ENCODE measurements around the gene C19orf81. TPM values are rescaled to one million over a fixed set of nuclear protein-coding genes. Genes with fewer than 3 reads are reported as not detected.

Gene C19orf81
- total RNA-seq, 4 donors from 2014 or later = 1.1 TPM; not detected in 3

DNA sequence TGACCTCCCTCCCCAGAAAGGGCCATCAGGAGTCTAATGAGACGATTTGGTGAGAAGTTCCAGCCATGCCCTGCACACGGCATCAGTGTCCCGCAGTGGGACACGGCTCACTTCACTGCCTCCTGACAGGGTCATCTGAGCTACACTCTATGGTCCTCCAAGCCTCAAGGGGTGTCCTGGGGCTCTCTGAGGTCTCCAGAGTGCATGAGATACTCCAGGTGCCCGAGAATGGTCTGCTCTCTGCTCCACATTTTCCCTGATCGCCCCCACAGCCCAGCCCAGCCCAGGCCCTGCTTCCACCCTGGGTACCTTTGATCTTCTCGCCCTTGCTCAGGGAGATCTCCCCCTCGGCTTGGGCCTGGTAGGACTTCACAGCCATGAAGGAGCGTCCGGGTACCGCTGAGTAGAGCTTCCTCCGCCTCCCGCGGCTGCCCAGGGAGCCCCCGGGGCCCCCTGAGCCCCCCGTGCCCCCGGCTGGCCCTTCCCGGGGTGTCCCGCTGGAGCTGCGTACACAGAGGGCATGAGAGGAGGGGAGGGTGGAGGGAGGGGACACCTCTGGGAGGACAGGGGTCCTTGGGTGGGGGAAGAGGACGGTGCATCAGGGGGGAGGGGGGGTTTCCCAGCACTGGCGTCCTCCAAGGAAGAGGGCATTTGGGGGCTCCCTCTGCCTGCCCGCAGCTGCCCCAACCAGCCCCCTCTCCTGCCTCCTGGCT lies 53.1 kb downstream of the C19orf81 start:
- Histone ChIP-seq H3K27me3 (peaks cover 0 to 76% (median 5%) of the 10 kb centered on the region in 4 donors), H3K9me3 (no peaks in the 10 kb centered on the region), H3K36me3 (no peaks in the 10 kb centered on the region), H3K4me1 (no peaks in the 10 kb centered on the region), H3K4me3 (no peak overlapping the region), H3K27ac (replicated peaks in 1 of 4) (no peak overlapping the region)
- no CpG with 5 or more reads among the region's 23 CpGs for WGBS
- DNase-seq (ENCODE audit: extremely low spot score) = no peak
- TF ChIP-seq POLR2AphosphoS5 (IDR thresholded peaks at IDR 0.05) (no peak), POLR2A (IDR thresholded peaks at IDR 0.05; ENCODE audit: low read depth) (no peak), EP300 (IDR thresholded peaks at IDR 0.05) (no peak)
- TF ChIP-seq, protein P1, sequence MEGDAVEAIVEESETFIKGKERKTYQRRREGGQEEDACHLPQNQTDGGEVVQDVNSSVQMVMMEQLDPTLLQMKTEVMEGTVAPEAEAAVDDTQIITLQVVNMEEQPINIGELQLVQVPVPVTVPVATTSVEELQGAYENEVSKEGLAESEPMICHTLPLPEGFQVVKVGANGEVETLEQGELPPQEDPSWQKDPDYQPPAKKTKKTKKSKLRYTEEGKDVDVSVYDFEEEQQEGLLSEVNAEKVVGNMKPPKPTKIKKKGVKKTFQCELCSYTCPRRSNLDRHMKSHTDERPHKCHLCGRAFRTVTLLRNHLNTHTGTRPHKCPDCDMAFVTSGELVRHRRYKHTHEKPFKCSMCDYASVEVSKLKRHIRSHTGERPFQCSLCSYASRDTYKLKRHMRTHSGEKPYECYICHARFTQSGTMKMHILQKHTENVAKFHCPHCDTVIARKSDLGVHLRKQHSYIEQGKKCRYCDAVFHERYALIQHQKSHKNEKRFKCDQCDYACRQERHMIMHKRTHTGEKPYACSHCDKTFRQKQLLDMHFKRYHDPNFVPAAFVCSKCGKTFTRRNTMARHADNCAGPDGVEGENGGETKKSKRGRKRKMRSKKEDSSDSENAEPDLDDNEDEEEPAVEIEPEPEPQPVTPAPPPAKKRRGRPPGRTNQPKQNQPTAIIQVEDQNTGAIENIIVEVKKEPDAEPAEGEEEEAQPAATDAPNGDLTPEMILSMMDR (IDR thresholded peaks at IDR 0.05) = no peak
- intact Hi-C loops (cut with DNase I) = no loop called here

DNA sequence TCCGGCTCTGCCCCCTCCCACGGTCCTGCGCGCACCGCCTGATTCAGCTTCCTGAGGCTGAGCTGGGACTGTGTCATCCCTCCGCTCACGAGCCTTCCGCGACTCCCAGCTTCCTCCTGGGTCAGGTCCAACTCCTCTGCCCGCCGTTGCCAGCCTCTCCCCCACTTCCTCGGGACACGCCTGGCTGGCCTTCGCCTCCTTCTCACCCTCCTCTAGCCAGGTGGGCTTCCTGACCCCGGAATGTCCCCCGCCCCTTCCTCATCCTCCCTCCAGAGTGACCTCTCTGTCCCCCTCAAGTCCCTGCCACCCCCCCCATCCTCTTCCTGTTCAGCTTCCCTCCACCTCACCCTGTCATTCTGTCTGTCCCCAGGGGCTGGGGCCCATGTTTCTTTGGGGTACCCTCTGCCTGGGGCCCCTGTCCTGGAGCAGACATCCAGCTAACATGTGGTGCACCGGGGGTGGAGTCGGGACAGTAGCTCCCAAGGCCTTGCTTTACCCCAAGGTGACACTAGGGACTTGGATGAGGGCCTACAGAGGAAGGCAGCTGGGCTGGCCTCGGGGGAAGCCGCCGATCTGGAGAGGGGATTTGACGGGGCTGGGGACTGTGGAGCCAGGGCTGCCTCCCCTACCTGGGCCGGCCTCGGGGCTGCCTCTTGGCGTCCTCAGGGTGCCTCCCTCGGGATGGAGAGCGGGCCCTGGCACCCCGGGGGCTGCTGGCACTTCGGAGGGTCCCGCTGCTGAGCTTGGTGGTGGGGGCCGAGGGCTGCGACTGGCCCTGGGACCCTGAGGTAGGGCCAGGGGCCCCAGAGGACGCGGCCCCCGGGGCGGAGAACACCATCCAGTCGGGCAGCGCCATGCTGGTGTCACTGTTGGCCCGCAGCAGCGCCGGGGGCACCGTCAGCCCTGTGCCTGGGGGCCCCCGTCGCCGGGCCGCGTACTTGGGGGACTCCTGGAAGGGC lies 53.9 kb downstream of the C19orf81 start:
- H3K36me3 ChIP-seq = no peaks in the 10 kb centered on the region
- no peaks in the 10 kb centered on the region for H3K4me1 ChIP-seq
- H3K27me3 ChIP-seq = peaks cover 0 to 67% (median 5%) of the 10 kb centered on the region in 4 donors
- no peak for DNase-seq (ENCODE audit: extremely low spot score)
- no peak for TF ChIP-seq EP300 (IDR thresholded peaks at IDR 0.05)
- WGBS = 78% methylated on average over 25 of the region's 47 CpGs
- no peak overlapping the region for H3K27ac ChIP-seq (replicated peaks in 1 of 4)
- intact Hi-C loops (cut with DNase I) = no loop called here
- no peak overlapping the region for H3K4me3 ChIP-seq
- H3K9me3 ChIP-seq = no peaks in the 10 kb centered on the region

DNA sequence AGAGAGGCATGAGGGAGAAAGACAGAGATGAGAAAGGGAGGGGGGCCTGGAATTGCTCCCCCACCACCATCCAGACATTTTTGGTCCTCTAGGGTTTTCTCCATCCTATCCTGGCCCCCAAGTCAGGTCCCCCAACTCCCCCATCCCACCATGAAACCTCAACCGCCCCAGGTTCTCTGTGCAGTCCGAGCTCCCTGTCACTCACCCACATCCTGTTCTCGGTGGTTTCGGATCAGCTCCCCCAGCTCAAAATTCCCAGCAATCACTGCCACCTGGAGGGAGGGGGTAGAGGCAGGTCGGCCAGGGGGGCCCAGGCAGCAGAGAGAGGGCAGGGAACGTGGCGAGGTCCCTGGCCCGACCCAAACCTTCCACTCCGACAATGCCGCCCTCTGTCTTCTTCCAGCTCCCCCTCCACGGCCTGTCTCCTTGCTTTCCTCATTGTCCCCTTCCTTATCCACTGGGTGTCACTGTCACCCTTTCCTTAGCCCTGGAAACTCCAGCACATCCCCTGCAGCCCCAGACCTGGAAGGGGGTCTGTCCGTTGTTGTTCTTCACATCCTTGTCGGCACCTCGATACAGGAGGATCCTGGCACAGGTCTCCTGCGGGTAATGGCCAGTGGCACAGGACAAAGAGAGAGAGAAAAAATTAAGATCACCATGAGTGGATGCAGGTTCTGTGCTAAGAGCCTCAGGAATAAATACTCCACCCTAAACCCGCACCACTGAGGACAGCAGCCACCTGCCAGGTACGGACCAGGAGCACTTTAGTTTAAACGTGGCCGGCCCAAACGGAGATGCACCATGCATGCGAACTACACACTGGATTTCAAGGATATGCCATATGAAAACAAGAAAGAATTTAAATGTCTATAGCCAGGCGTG lies 54.9 kb downstream of the C19orf81 start:
- Histone ChIP-seq H3K9me3 (no peaks in the 10 kb centered on the region), H3K27me3 (peaks cover 0 to 57% (median 5%) of the 10 kb centered on the region in 4 donors), H3K27ac (replicated peaks in 1 of 4) (no peak overlapping the region), H3K4me3 (no peak overlapping the region), H3K4me1 (no peaks in the 10 kb centered on the region), H3K36me3 (no peaks in the 10 kb centered on the region)
- no peak for DNase-seq (ENCODE audit: extremely low spot score)
- WGBS = 35% methylated on average over 20 of the region's 22 CpGs
- TF ChIP-seq EP300 (IDR thresholded peaks at IDR 0.05) = no peak
- no peak for TF ChIP-seq POLR2A (IDR thresholded peaks at IDR 0.05; ENCODE audit: low read depth)
- TF ChIP-seq, protein P1 (IDR thresholded peaks at IDR 0.05) = no peak
- no peak for TF ChIP-seq POLR2AphosphoS5 (IDR thresholded peaks at IDR 0.05)
- intact Hi-C loops (cut with DNase I) = no loop called here

DNA sequence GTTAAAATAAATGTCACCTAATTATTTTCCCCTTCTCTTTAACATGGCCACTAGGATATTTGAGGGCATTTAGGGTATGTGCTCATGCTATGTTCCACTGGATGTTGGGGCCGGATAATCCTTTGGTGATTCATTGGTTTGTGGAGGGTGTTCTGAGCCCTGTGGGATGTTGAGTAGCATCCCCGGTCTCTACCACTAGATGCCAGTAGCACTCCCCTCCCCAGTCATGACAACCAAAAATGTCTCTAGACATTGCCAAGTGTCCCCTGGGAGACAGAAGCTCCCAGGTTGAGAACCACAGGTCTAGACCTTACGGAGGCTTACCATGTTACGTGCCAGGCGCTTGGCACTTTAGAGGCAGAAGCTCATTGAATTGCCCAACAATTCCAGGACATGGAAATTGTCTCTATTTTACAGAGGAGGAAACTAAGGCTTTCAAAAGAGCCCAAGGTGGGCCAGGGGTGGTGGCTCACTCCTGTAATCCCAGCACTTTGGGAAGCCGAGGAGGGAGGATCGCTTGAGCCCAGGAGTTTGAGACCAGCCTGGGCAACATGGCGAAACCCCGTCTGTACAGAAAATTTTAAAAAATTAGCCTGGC lies 56.3 kb downstream of the C19orf81 start:
- DNase-seq (ENCODE audit: extremely low spot score) = no peak
- TF ChIP-seq, protein P1 (IDR thresholded peaks at IDR 0.05) = peak in 1 of 3 experiments; percentile 36
- TF ChIP-seq EP300 (IDR thresholded peaks at IDR 0.05) = no peak
- Histone ChIP-seq H3K4me3 (no peak overlapping the region), H3K9me3 (no peaks in the 10 kb centered on the region), H3K4me1 (no peaks in the 10 kb centered on the region), H3K27ac (replicated peaks in 1 of 4) (no peak overlapping the region), H3K36me3 (no peaks in the 10 kb centered on the region), H3K27me3 (peaks cover 0 to 51% (median 5%) of the 10 kb centered on the region in 4 donors)
- intact Hi-C loops (cut with DNase I) = no loop called here
- WGBS = 40% methylated on average over 9 of the region's 9 CpGs

All from esophagus muscularis mucosa (tissue), 4 donors.